Endothelial cell of umbilical vein (primary cell): Measurements from ENCODE around the gene PPP2CA. TPM values are rescaled to one million over a fixed set of nuclear protein-coding genes. Genes with fewer than 3 reads are reported as not detected.

Experiments
- BruUV-seq: library from RNA; stranded (reverse); fragments of 400-500 nt; replicated peaks from 2 replicates; lab custom pipeline; 2021; lab: Mats Ljungman, UMichigan
- CTCF ChIA-PET: fragments of 300-600, 350-600 bp; sonication (Branson Sonifier 250); formaldehyde crosslinking; loops from one replicate; lab custom pipeline; 2021; ENCODE audit warnings: antibody characterized with exemption, inconsistent platforms; lab: Charles Lee
- POLR2A ChIA-PET: fragments of 300-600, 350-600 bp; sonication (Branson Sonifier 250); formaldehyde crosslinking; loops from one replicate; lab custom pipeline; 2021; ENCODE audit warnings: antibody characterized with exemption, inconsistent platforms; lab: Charles Lee
- DNase-seq: peaks from one replicate; pipeline ENCODE4 v3.0.0-alpha.2; 2011; ENCODE audit warnings: low read depth, low spot score
- FAIRE-seq: peaks from 2 replicates; lab custom pipeline; 2011; peaks lifted over from hg19 to GRCh38; lab: Jason Lieb, UNC
- H2AFZ ChIP-seq: 2 replicates; pipeline ENCODE4 v1.6.0; 2012; ENCODE audit warnings: low read depth, low read length, control low read depth, inconsistent platforms
- H3K27ac ChIP-seq: 2 replicates; pipeline ENCODE4 v1.5.1; 2011; ENCODE audit warnings: low read depth, mild to moderate bottlenecking, control low read depth, low read length, moderate library complexity; ENCODE audit not compliant: insufficient read depth
- H3K27me3 ChIP-seq, 2 experiments: 2 replicates each; pipeline versions ENCODE4 v1.6.0 to v1.6.1; 2011; ENCODE audit warnings: low read length in 2 of 2, mixed read lengths in 1 of 2; ENCODE audit not compliant: control insufficient read depth in 2 of 2, insufficient read depth in 2 of 2
- H3K36me3 ChIP-seq, 2 experiments: 2 replicates in 1 of 2; 3 replicates in 1 of 2; pipeline ENCODE4 v1.5.1; 2011; ENCODE audit warnings: low read length in 2 of 2, mild to moderate bottlenecking in 1 of 2, moderate library complexity in 1 of 2; ENCODE audit not compliant: control insufficient read depth in 2 of 2, insufficient read depth in 2 of 2; ENCODE audit errors: extremely low read depth in 1 of 2
- H3K4me1 ChIP-seq: 3 replicates; pipeline ENCODE4 v1.5.1; 2011; ENCODE audit warnings: mild to moderate bottlenecking, low read length; ENCODE audit not compliant: control insufficient read depth, insufficient read depth; ENCODE audit errors: extremely low read depth
- H3K4me2 ChIP-seq: 2 replicates; pipeline ENCODE4 v1.6.1; 2011; ENCODE audit warnings: low read length, control low read depth, mixed read lengths; ENCODE audit not compliant: insufficient read depth
- H3K4me3 ChIP-seq, 3 experiments: fragments of 200-600 bp in 1 of 3; sonication (generic), shearing (Covaris generic) in 1 of 3; replicated peaks in 1 of 3; 2 replicates each; pipeline ENCODE4 v1.5.1; 2011 to 2016; ENCODE audit warnings: control low read depth in 3 of 3, low read length in 3 of 3, mild to moderate bottlenecking in 2 of 3, inconsistent platforms in 1 of 3, low read depth in 1 of 3, moderate library complexity in 1 of 3; ENCODE audit not compliant: insufficient read depth in 1 of 3
- H3K79me2 ChIP-seq: 2 replicates; pipeline ENCODE4 v1.6.0; 2012; ENCODE audit warnings: low read length, inconsistent platforms; ENCODE audit not compliant: control insufficient read depth, insufficient read depth
- H3K9ac ChIP-seq: replicated peaks from 2 replicates; pipeline ENCODE3; 2011; ENCODE audit warnings: low read length, control low read depth; ENCODE audit not compliant: insufficient read depth; ENCODE audit errors: extremely low read depth
- H3K9me1 ChIP-seq: replicated peaks from 3 replicates; pipeline ENCODE4 v1.6.0; 2011; ENCODE audit warnings: mild to moderate bottlenecking, low read length; ENCODE audit not compliant: control insufficient read depth, insufficient read depth; ENCODE audit errors: extremely low read depth
- H3K9me3 ChIP-seq: replicated peaks from 2 replicates; pipeline ENCODE4 v1.5.1; 2012; ENCODE audit warnings: low read length, inconsistent platforms; ENCODE audit not compliant: control insufficient read depth, insufficient read depth
- H4K20me1 ChIP-seq: replicated peaks from 2 replicates; pipeline ENCODE3; 2011; ENCODE audit warnings: mild to moderate bottlenecking, low read length; ENCODE audit not compliant: control insufficient read depth, insufficient read depth; ENCODE audit errors: extremely low read depth
- CTCF ChIP-seq, 2 donors: IDR thresholded peaks; 1 replicate in 1 of 2; 2 replicates in 1 of 2; pipeline ENCODE4 v1.5.1; 2011; ENCODE audit warnings: low read length in 2 of 2, mild to moderate bottlenecking in 2 of 2, moderate library complexity in 2 of 2, control low read depth in 1 of 2, inconsistent platforms in 1 of 2, low read depth in 1 of 2; ENCODE audit not compliant: insufficient read depth in 1 of 2; ENCODE audit errors: extremely low read depth in 1 of 2
- EZH2 ChIP-seq: IDR thresholded peaks from 2 replicates; pipeline ENCODE4 v1.6.1; 2012; ENCODE audit warnings: borderline replicate concordance, low read depth, mild to moderate bottlenecking, moderate library complexity, low read length, inconsistent platforms; ENCODE audit not compliant: severe bottlenecking
- FOS ChIP-seq: IDR thresholded peaks from 2 replicates; pipeline ENCODE4 v1.6.1; 2011; ENCODE audit warnings: mild to moderate bottlenecking, low read length, moderate library complexity, borderline replicate concordance; ENCODE audit not compliant: insufficient read depth
- GATA2 ChIP-seq: IDR thresholded peaks from 2 replicates; pipeline ENCODE4 v1.7.0; 2011; ENCODE audit warnings: low read depth, mild to moderate bottlenecking, moderate library complexity, mixed read lengths, low read length; ENCODE audit not compliant: insufficient read length, insufficient read depth
- JUN ChIP-seq: IDR thresholded peaks from 2 replicates; pipeline ENCODE4 v1.6.1; 2011; ENCODE audit warnings: borderline replicate concordance, low read depth; ENCODE audit not compliant: insufficient read length, insufficient read depth
- MAX ChIP-seq: IDR thresholded peaks from 2 replicates; pipeline ENCODE4 v1.6.1; 2011; ENCODE audit not compliant: insufficient read depth, insufficient read length
- MYC ChIP-seq: IDR thresholded peaks from one replicate; pipeline ENCODE4 v1.6.1; 2011; ENCODE audit warnings: mild to moderate bottlenecking, low read depth, low read length
- POLR2A ChIP-seq: IDR thresholded peaks from 2 replicates; pipeline ENCODE4 v1.6.1; 2012; ENCODE audit warnings: low read depth, mild to moderate bottlenecking, control low read depth, low read length
- POLR2AphosphoS5 ChIP-seq: IDR thresholded peaks from 2 replicates; pipeline ENCODE4 v1.6.1; 2012; ENCODE audit warnings: low read depth, mild to moderate bottlenecking, control low read depth, low read length, moderate library complexity; ENCODE audit not compliant: insufficient read depth
- dilution Hi-C: fragments of 300-500 bp; cut with MboI; formaldehyde crosslinking; loops from one replicate; pipeline ENCODE4 v1.15.0; 2019; ENCODE audit warnings: low sequenced_read_pairs; ENCODE audit not compliant: extremely low pct_ligation_motif_present
- intact Hi-C: fragments of 100-400 bp; cut with micrococcal nuclease; formaldehyde crosslinking; loops from one replicate; pipeline ENCODE4 v1.10.0; 2022
- polyA plus RNA-seq, 4 experiments: library from polyadenylated mRNA; depleted of rRNA in 3 of 4; stranded (reverse) in 3 of 4; unstranded in 1 of 4; fragments of >200 nt; gene quantifications; 2 replicates each; pipeline versions ENCODE4 v1.2.1 to v1.2.3, GENCODE V29; 2011 to 2012; ENCODE audit warnings: missing spikeins in 1 of 4
- total RNA-seq: library from RNA; stranded (reverse); gene quantifications from 2 replicates; pipeline ENCODE4 v1.2.3, GENCODE V29; 2021

Gene PPP2CA
- total and polyA plus RNA-seq, 2 donors (not counting 3 experiments of a cell fraction or from before 2014, with no cell fraction given) = 107 to 183 TPM

GRCh38 chr5:134249469-134250379 is 23.9 kb upstream of the PPP2CA start:
- TF ChIP-seq MYC (no peak), JUN (no peak), CTCF (IDR thresholded peaks at IDR 0.05; ENCODE audit: extremely low read depth in 1 of 2, insufficient read depth in 1 of 2, low read depth in 1 of 2, low read length in 2 of 2) (no peak), FOS (no peak), GATA2 (no peak), POLR2A (no peak), POLR2AphosphoS5 (no peak), MAX (no peak), EZH2 (no peak)
- CTCF ChIA-PET = interaction anchor here (0.9 to 1.1 kb wide), 2 partner anchors 14 to 30 kb away, joined by 3 to 4 read pairs; no protein-coding TSS in a partner anchor
- dilution Hi-C loops = no loop called here
- POLR2A ChIA-PET = no interaction called here
- peaks cover 2% of the 10 kb centered on the region in 2 experiments for H3K27me3 ChIP-seq
- H3K36me3 ChIP-seq = no peaks in the 10 kb centered on the region
- H2AFZ ChIP-seq = no peak overlapping the region
- H4K20me1 ChIP-seq = no peaks in the 10 kb centered on the region
- H3K27ac ChIP-seq = no peak overlapping the region
- DNase-seq = no peak
- no peak overlapping the region for H3K4me3 ChIP-seq
- no TSS peak for BruUV-seq
- H3K4me2 ChIP-seq = no peak overlapping the region
- H3K9me1 ChIP-seq = no peaks in the 10 kb centered on the region
- H3K9me3 ChIP-seq = no peaks in the 10 kb centered on the region
- no peak for FAIRE-seq
- peaks cover 9% of the 10 kb centered on the region for H3K4me1 ChIP-seq
- intact Hi-C loops = no loop called here
- no peak overlapping the region for H3K9ac ChIP-seq
- no peaks in the 10 kb centered on the region for H3K79me2 ChIP-seq
